Astrocyte of the hippocampus (primary cell): ENCODE data around the gene CRYL1.

Experiments
- DNase-seq: peaks from one replicate; pipeline ENCODE4 v3.0.0; 2011; ENCODE audit warnings: low read depth, low spot score

Gene CRYL1

DNA sequence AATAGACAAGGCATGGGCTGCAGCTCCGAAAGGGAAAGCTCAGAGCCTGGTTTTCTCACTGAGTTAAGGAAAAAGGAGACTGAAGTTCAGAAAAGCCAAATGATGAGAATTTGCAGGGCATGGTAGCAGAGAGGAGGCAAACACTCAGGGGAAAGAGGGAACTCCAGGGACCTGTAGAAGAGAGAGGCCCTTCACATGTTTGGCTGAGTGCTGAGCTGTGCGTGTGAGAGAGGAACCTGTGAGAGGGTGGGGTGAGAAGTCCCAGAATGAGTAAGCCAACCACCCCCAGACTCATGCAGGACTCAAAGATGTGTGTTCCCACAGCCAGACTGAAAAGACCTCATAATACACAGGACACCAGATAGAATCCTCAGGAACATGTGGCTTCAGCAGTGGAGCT is 2.8 kb upstream of the CRYL1 start:
- DNase-seq: no peak

DNA sequence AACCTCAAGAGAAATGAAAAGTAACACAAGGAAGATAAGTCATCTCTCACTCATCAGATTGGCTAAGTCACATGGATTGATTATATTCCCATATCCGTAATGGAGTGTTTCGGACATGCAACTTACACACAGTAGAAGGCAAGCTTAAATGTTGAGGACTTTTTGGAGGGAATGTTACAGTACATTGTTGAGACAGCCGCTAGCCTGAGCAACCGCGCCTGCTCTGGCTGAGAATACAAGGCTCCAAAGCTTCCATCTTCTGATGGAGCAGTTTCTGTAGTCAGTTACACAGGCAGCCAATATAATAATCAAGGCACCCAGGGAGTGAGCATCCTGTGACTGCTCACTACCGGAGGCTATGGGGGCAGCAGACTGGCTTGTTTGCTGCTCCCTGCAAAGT is 1.0 kb upstream of the CRYL1 start:
- DNase-seq: peak; percentile 20

DNA sequence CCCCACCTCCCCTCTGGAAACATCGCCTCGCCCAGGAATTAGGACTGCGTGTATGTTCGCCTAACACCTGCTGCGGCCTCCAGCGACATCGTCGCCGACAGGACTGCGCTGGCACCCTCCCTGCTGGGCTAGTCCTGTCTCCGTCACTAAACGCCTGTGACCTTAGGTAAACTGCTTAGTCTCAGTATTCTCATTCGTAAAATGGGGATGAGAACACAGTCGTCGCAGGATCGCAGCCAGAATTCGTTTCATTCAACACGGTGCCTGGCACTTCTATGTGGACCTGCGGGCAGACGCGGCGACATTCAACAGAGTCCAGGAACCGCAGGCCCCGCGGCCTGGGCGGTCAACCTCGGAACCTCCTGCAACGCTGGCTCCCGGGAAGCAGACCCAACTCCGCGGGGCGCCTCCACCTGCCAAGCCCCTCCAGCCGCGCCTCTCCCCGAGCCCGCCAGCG is 485 bp downstream of the CRYL1 start:
- DNase-seq: no peak

DNA sequence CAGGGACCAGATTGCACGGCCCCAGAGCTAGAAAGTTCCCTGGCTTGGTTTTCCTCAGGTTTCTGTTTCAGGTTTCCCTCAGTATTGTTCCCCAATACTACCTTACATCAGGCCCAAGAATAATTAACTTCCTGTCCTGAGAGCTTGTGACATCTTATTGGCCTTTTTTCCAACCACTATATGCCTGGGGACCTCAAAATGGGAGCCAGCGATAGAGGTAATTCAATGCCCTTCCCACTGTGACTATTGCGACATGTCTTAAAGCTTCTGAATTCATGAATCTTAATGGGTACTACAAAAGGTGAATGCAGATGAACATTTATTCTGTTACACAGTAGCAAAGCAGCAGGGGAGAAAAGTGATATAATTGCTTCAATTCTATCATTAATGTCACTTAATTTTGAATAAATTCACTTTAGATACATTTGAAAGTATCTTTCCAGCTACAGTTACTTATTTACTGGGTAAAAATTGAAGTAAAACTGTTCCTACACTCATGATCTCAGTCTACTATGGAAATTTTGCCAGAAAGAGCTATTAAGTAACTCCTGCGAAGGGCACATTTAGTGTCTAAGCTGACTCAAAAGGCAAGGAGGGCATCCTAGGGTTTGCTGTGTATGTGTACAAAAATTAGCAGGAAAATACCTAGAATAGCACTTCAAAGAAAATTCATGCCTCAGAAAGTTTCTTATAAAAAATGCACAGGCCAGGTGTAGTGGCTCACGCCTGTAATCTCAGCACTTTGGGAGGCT is 4.1 kb downstream of the CRYL1 start:
- DNase-seq: no peak

DNA sequence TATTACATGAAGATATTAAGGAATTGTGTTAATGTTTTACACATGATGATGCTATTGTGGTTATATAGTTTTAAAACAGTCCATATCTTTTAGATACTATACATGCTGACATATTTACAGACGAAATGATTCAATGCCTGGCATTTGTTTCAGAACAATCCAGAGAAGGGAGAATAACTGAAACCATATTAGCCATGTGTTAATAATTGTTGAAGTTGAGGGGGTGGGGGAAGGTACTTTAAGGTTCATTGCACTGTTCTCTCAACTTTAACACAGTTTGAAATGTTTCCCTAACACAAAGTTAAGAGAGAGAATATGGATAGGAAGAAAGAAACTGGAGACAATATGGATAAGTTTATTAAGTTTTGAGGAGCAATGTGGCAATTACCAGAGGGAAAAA is 5.8 kb downstream of the CRYL1 start:
- no peak for DNase-seq

DNA sequence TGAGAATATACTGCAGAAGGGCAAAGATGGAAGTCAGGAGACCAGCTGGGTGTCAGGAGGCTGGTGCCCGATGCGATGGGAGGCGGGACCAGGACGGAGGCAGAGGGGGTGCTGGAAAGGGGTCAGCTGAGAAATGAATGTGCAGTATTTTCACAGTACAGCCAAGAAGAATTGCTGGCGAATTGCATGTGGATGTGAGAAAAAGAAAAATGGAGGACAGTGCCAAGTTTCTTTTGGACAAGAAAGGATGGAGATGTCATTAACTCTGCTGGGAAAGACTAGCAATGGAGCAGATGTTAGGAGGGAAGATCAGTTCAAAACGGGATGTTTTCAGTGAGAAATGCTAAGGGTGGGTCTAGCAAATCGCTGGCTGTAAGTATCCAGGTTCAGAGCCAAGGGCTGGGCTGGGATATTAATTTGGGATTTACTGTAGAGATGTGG is 7.0 kb downstream of the CRYL1 start:
- DNase-seq: no peak

DNA sequence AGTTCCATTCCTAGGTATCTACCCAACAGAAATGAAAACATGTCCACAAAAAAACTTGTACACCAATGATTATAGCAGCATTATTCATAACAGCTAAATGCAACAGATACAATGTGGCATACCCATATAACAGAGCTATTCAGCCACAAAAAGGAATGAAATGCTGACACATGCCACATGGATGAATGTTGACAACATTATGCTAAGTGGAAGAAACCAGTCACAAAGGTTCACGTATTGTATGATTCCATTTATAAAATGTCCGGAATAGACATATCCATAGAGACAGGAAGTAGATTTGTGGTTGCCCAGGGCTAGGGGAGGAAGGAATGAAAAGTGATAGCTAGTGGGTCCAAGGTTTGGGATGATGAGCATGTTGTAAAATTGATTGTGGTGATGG is 10.8 kb downstream of the CRYL1 start:
- peak; percentile 18 for DNase-seq

DNA sequence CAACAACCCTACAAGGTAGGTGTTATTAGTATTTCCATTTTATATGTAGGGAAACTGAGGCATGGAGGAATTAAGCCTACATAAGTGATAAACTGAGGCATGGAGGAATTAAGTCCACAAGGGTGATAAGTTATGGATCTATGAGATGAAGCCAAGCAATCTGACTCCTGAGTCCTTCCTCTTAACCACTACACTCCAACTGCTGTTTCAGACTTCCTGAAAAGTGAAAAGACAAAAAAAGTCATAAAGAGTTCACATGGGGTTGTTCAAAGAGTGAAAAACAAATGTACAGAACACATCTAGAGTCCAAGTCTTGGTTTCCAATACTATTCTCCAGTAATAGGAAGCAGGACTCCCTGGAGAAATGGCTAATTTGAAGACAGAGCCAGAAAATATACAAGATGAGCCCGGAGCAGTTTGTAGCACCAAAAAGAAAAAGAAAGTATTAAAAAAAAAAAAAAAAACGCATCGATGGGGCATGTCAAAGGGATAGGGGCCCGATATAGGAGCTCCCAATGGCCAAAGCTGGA is 12.1 kb downstream of the CRYL1 start:
- no peak for DNase-seq

DNA sequence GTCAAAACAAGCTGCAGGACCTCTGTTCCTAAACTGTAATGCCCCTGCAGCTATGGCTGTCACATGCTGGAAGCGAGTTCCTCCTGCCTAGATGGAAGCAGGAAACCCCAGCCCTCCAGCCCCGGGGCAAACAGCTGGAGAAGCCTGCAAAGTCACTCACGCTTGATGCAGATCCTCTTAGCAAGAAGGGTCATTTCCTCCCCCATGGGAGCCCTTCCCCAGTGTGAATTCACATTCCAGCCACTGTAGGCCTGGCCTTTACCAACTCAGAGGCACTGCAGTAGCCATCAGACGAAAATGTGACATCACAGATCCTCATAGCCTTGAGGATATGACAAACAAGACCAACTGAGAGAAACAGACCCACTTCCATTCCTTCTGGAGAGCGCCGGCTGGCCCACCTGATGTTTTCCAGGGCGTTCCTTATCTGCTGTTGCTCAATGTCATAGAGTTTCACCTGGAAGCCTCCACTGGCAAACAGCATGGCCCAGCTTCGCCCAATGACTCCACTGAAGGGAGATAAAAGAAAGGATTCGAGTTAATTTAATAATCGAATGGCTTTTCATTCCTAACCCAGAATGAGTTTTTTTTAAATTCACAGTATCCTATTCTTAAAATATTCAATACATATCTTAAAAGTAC is 13.5 kb downstream of the CRYL1 start:
- no peak for DNase-seq

DNA sequence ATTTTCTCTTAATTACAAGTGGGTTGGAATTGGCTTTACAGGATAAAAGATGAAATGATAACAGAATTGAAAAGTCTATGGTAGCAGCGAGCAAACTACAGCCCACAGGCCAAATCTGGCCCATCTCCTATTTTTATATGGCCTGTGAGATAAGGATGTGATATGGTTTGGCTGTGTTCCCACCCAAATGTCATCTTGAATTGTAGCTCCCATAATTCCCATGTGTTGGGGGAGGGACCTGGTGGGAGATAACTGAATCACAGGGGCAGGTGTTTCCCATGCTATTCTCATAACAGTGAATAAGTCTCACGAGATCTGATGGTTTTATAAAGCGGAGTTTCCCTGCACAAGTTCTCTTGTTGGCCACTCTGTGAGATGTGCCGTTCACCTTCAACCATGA is 19.0 kb downstream of the CRYL1 start:
- DNase-seq: no peak

DNA sequence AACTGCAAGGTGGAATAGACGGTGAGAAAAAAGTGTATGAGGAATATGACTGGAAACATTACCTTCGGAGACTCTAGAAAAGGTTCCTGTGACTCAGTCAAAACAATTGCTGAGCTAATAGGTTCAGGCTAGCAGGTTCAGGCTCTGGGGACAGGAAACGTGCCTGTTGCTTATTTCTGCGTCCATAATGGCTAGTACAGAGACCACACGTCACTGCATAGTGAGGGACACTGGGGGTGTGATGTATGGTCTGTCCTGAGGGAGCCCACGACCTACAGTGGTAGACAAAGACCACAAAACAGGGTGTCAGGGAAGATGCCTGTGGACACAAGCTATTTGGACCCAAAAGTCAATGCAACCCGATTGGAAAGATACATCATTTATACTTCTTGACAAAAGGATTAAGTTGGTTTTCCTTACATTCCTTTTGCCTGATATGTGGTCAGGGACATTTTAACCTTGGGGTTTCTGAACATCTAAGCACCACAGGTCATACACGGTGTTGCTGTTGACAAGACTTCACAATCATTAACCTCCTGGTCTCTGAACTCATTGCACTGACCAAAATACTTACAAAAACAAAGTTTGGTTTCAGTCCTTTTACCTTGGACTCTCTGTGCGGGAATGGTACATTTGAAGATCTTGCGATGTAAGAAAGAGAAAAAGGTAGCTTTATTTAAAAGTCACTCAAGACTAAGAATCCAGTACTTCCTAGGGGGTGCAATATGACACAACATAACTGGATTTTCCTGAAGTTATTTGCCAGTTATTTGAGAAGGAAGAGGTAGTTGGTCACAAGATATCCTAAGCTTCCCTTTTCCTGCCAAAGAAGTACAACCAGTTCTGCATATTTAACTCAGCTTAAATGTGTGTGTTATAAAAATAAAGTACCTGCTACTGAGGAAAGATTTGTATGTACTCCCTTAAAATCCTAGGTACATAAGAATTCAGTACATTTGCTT is 20.0 kb downstream of the CRYL1 start:
- DNase-seq: no peak

DNA sequence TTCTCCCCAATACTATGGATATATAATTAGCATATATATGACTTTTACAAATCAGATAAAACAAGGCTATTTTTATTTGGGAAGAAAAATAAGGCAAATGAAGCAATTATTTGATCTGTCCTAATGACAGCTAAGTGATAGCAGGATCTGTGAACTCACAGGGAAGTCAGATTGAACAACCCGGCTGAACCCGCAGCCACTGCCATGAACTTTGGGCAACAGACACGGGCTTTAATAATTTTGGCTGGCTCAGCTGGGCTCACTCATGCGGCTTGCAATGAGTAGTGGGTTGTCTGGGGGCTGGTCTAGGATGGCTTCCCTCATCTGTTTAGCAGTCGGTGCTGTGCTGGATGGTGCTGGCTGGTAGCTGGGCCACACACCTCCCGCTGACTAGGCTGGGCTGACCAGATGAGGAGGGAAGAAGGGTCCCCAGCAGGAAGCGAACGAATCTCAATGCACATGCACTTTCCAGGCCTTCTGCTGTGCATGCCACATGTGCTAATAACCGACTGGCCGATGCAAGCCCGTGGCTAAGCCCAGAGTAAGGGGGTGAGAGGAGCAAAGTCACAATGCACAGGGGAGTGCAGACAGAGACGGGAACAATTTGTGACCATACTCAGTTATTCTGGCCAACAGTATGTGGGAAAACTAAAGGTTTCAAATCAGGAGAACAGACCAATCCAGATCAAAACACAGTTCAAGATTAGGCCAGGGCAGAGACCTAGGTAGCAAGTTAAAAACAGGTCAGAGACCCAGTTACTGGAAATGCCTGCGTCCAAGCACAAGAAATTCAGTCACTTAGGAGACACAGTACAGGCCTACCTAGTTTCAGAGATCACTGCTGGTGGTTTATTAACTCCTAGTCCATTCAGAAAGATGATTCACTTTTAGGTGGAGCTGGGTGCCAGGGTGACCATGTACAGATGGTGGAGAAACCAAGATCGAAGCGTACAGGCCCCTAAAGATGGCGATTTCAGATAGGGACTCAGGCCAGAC is 22.3 kb downstream of the CRYL1 start:
- DNase-seq: no peak

DNA sequence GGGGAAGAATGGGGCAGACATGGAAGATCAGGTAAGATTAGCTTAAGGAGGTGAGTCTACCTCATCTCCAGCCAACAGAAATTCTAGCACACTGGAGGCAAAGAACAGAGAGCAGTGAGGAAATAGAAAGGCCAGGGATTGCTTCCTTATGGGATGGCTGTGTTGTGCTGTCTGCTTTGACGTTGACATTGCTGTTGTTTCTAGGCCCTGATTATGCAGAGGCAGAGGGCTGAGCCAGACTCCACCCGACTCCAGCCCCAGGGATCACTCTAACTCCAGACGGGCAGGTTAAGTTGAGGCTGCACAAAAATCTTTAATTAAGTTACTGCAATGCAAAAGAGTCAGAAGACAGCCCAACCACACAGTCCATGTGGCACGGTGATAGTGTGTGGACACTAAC is 24.1 kb downstream of the CRYL1 start:
- no peak for DNase-seq

DNA sequence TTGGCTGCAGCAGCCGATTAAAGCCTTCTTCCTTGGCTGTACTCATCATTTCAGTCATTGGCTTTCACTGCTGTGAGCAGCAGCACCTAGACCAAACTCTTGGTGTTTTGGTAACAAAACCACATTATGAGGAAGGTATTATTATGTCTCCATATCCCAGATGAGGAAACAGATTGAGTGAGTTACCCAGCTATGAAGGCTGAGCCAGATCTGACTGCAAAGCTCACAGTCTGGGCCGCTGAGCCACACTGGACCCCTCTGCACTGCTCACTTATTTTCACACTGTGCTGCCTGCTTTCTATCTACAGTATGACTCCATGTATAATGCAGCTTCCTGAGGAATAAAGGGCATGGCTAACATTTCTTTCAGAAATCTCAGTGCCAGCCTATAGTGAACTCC is 24.5 kb downstream of the CRYL1 start:
- no peak for DNase-seq

DNA sequence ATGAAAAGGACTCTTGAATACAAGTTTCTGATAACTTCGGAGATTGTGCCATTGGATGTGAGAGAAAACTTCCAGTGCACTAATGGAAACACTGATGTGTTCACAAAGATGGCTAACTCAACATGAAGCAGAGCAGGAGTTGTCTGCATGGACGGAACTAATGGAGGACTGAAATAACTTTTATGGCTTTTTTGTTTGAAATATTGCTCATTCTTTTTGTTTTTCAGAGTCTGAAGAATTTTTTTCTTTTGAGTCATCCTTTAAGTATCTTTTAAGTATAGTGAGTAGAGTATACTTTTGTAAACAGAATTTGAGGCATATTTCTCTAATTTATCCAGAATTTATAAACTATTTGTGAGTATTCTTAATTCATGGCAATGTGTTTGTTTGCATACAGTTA is 25.7 kb downstream of the CRYL1 start:
- no peak for DNase-seq

DNA sequence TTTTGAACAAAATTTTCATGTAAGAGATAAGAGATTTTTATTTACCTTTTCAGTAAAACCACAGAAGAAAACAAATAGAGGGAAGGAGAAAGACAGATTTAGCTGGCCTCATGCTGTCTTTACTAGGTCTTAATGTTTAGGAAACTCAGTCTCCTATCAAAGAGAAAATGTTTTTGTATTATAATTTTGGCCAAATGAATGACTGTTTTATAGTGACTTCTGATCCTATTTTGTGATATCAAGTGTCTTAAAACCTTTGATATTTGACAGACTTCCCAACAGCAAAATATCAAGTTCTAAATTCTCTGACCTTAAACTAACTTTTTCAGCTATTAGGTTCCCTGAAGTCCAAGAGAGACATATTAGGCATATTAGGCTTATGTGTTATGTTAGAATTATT is 27.0 kb downstream of the CRYL1 start:
- DNase-seq: no peak

DNA sequence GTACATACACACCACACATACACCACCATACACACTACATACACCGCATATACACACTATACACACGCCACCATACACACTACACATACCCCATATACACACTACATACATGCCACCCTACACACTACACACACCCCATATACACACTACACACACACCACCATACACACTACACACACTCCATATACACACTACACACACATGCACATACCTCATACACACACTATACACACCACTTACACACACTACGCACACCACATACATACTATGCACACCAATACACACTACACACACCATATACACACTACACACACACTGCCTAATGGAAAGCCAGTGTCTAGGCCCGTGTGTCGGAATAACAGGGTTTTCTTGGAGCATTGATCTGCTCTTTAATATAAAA is 27.5 kb downstream of the CRYL1 start:
- no peak for DNase-seq

DNA sequence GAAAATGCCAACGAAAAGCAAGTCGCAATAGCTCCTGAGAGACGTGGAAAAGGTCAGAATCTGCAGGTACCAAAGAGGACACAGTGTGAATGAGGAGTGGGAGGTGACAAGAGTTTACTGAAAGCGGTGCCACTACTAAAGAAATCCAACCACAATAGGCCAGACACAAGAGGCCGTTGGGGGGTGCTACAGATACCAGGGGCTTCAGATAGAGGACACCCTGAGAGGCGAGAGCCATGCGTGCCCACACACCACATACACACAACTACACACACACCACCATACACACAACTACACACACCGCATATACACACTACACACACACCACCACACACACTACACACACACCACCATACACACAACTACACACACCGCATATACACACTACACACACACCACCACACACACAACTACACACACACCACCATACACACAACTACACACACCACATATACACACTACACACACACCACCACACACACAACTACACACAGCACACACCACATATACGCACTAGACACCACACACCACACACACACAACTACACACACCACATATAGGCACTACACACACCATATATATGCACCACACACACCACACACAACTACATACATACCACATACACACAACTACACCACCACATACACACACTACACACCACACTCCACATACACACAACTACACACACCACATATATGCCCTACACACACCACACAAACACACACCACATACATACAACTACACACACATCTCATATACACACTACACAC is 28.5 kb downstream of the CRYL1 start:
- DNase-seq: no peak

DNA sequence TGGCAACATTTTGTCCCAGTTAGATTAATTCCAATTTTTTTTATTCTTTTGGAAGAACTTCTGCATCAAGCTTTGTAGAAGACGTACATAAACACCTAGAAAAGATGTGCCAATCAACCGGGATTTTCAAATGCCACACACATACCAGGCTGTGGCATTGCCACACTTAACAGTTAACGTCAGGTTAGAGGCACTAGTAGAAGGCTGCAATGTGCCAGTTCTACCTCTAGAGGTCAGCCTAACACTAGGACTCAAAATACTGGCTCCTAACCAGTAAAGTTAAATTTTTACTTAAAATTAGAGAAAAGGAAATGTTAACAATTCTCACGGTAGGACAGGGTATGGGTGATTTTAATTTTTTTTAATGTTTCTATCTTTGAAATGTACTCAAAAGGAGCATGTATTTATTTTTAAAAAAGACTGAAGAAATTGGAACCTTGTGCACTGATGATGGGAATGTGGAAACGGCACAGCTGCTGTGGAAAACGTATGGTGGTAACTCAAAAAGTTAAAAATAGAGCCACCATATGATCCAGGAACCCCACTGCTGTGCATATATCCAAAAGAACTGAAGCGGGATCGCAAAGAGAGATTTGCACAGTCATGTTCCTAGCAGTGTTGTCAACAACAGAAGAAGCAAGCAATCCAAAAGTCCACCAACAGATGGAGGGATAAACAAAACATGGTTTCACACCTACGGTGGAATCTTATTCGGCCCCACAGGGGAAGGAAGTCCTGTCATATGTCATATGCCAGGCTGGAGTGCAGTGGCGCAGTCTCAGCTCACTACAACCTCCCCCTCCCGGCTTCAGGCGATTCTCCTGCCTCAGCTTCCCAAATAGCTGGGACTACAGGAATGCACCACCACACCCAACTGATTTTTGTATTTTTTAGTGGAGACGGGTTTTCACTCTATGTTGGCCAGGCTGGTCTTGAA is 30.3 kb downstream of the CRYL1 start:
- peak; percentile 80 for DNase-seq
